HG03066 (cell line): ENCODE measurements around the gene OR11H6.
"Not testable (repeated sequence)": the region's sequence is repeated elsewhere in the genome, so short reads cannot be mapped to it uniquely, and the experiment has no call there.

ENCODE experiments used
- ATAC-seq: cut with Tn5 transposase; IDR thresholded peaks from one replicate; pipeline ENCODE4 v1.9.1; 2021; ENCODE audit warnings: low read depth; ENCODE audit not compliant: unreplicated experiment

The OR11H6 gene

DNA sequence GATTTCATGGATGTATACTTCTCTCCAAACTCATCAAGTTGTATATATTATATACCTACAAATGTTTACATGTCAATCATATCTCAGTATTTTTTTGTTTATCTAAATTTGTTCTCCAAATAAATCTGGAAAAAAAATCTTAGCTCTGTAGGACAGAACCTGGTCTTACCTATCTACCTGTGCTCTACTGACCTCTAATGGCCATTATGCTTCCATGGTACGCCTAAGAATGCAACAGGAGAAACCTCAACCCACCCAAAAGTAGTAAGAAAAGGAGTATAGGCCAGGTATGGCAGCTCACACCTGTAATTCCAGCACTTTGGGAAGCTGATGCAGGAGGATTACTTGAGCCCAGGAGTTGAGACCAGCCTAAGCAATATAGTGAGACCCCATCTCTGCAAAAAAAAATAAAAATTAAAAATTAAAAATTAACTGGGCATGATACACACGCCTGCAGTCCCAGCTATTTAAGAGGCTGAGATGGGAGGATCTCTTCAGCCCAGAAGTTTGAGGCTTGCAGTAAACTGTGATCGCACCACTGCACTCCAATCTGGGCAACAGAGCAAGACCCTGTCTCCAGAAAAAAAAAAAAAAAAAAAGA lies 24.2 kb downstream of the OR11H6 start:
- ATAC-seq: no peak

DNA sequence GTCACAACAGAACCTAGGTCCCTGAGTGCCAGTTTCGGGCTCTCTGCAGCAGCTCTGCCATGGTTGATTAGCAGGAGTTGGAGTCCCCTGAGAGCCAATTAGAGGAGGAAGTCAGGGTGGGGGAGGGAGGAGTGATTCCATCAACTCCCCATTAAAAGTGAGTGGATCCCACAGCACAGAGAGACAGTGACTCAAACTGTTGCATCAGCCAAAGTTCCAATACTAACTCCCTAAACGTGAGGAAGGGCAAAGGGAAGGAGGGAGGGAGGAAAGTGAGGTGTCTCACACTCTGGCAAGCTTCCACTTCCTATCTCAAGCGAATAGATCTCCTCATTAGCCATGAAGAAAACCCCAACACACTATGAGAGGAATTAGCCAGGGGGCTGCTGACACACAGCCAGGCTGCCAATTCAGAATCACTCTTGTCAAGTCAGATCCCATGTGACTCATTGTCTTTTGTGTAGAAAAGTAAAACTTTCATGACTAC lies 39.2 kb downstream of the OR11H6 start:
- ATAC-seq: no peak

DNA sequence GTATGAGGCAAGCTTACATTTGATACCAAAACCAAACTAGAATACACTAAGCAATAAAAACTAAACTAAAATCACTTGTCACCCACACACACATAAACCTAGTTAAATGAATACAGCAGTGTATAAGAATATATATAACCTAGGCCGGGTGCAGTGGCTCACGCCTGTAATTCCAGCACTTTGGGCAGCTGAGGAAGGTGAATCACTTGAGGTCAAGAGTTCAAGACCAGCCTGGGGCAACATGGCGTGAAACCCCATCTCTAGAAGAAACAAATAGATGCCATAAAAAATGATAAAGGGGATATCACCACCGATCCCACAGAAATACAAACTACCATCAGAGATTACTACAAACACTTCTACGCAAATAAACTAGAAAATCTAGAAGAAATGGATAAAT lies 40.9 kb downstream of the OR11H6 start:
- not testable (repeated sequence) for ATAC-seq

DNA sequence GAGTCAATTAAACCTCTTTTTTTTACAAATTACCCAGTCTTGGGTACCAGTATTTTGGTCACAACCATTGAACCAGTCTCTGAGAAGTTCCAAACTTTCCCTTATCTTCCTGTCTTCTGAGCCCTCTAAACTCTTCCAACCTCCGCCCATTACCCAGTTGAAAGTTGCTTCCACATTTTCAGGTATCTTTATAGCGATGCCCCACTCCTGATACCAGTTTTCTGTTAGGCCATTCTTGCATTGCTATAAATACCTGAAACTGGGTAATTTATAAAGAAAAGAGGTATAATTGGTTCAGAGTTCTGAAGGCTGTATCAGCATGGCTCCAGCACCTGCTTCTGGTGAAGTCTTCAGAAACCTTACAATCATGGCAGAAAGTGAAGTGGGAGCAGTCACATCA lies 50.6 kb downstream of the OR11H6 start:
- ATAC-seq: no peak
